Measurements from ENCODE around the gene TEX26. TPM values are rescaled to one million over a fixed set of nuclear protein-coding genes. Genes with fewer than 3 reads are reported as not detected.

Gene TEX26
- total RNA-seq, 1 donor from 2014 or later = not detected

DNA sequence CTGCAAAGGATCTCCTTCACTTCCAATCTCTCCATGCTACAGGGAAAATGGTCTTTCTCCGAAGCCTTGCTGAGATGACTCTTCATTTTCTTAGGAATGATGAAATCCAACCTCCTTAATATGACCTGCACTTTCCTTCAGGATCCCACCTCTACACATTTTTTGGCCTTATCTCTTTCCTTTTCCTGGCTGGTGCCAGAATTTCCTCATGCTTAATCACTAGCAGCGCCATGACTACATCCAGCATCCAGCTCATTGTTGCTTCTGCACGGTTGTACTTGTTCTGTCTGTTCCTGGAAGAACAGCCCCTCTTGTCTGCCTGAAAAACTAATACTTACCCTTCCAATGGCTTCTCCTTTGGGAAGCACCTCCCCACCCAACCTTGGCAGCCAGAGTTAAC lies 68.4 kb downstream of the TEX26 start:
- TF ChIP-seq, protein P1, sequence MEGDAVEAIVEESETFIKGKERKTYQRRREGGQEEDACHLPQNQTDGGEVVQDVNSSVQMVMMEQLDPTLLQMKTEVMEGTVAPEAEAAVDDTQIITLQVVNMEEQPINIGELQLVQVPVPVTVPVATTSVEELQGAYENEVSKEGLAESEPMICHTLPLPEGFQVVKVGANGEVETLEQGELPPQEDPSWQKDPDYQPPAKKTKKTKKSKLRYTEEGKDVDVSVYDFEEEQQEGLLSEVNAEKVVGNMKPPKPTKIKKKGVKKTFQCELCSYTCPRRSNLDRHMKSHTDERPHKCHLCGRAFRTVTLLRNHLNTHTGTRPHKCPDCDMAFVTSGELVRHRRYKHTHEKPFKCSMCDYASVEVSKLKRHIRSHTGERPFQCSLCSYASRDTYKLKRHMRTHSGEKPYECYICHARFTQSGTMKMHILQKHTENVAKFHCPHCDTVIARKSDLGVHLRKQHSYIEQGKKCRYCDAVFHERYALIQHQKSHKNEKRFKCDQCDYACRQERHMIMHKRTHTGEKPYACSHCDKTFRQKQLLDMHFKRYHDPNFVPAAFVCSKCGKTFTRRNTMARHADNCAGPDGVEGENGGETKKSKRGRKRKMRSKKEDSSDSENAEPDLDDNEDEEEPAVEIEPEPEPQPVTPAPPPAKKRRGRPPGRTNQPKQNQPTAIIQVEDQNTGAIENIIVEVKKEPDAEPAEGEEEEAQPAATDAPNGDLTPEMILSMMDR (IDR thresholded peaks at IDR 0.05; ENCODE audit: unreplicated experiment) = no peak
- H3K4me3 Mint-ChIP-seq (ENCODE audit: unreplicated experiment) = no peak overlapping the region
- no peak for DNase-seq (ENCODE audit: low spot score)

DNA sequence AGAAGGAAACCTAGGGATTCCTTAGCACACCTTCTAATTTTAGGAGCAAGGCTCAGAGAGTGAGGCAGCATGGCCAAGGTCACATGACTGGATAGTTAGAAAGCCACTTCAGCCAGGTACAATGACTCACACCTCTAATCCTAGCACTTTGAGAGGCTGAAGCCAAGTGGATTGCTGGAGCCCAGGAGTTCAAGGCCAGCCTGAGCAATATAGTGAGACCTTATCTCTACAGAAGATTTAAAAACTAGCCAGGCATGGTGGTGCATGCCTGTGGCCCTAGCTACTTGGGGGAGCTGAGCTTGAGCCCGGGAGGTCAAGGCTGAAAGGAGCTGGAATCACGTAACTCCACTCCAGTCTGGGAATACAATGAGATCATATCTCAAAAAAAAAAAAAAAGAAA lies 69.2 kb downstream of the TEX26 start:
- H3K4me1 Mint-ChIP-seq (ENCODE audit: unreplicated experiment) = peaks cover 8% of the 10 kb centered on the region
- H3K9me3 Mint-ChIP-seq (ENCODE audit: unreplicated experiment) = no peaks in the 10 kb centered on the region
- H3K27ac Mint-ChIP-seq (ENCODE audit: unreplicated experiment) = no peak overlapping the region
- TF ChIP-seq, protein P1 (IDR thresholded peaks at IDR 0.05; ENCODE audit: unreplicated experiment) = no peak
- no peaks in the 10 kb centered on the region for H3K36me3 Mint-ChIP-seq (ENCODE audit: low read depth, unreplicated experiment)
- H3K27me3 Mint-ChIP-seq (ENCODE audit: unreplicated experiment) = no peaks in the 10 kb centered on the region
- no peak for DNase-seq (ENCODE audit: low spot score)
- no peak overlapping the region for H3K4me3 Mint-ChIP-seq (ENCODE audit: unreplicated experiment)

More for the DNA sequence above, 68.4 kb downstream of the TEX26 start:
- Mint-ChIP-seq H3K4me1 (ENCODE audit: unreplicated experiment) (peaks cover 8% of the 10 kb centered on the region), H3K27me3 (ENCODE audit: unreplicated experiment) (no peaks in the 10 kb centered on the region), H3K9me3 (ENCODE audit: unreplicated experiment) (no peaks in the 10 kb centered on the region), H3K27ac (ENCODE audit: unreplicated experiment) (no peak overlapping the region), H3K36me3 (ENCODE audit: low read depth, unreplicated experiment) (no peaks in the 10 kb centered on the region)

DNA sequence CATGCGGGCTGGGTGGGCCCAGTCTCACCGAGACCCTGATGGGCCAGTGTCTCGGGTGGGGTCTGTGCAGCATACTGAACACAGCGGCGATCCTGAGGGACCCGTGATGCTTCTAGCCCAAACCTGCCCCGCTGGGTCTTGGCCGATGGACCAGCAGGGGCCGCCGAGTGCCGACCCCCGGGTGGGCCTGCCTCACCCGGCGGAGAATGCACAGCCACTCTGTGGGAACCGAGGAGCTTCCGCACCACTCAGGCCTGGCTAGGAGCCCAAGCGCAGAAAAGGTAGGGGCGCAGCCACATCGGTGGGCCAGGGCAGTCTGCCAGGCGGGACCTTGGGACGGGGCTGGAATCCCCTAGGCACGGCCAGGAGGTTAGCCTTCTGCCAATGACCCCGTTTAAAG lies 72.6 kb downstream of the TEX26 start:
- Mint-ChIP-seq H3K27ac (ENCODE audit: unreplicated experiment) (no peak overlapping the region), H3K4me3 (ENCODE audit: unreplicated experiment) (no peak overlapping the region), H3K36me3 (ENCODE audit: low read depth, unreplicated experiment) (no peaks in the 10 kb centered on the region), H3K4me1 (ENCODE audit: unreplicated experiment) (peaks cover 8% of the 10 kb centered on the region), H3K9me3 (ENCODE audit: unreplicated experiment) (no peaks in the 10 kb centered on the region), H3K27me3 (ENCODE audit: unreplicated experiment) (peaks cover 2% of the 10 kb centered on the region)
- TF ChIP-seq, protein P1 (IDR thresholded peaks at IDR 0.05; ENCODE audit: unreplicated experiment) = no peak
- no peak for DNase-seq (ENCODE audit: low spot score)

DNA sequence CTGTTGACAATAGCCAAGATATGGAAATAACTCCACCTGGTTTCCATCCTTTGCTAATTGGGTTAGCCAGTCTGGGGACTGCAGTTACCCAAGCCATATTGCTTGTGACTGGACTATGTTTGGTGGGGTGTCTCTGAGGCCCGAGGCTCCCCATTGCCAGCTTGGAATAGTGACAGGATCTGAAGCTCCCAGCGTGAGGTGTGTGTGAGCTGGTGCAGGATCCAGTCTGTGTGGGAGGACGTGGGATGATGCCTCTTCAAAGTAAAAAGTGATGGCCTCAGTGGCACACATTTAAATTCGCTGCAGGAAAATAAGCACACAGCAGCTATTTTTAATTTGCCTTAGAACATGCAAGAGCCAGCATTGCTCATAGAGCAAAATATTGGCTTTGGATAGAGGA lies 75.0 kb downstream of the TEX26 start:
- Mint-ChIP-seq H3K27ac (ENCODE audit: unreplicated experiment) (no peak overlapping the region), H3K4me1 (ENCODE audit: unreplicated experiment) (peaks cover 4% of the 10 kb centered on the region), H3K4me3 (ENCODE audit: unreplicated experiment) (no peak overlapping the region), H3K9me3 (ENCODE audit: unreplicated experiment) (no peaks in the 10 kb centered on the region), H3K27me3 (ENCODE audit: unreplicated experiment) (peaks cover 4% of the 10 kb centered on the region), H3K36me3 (ENCODE audit: low read depth, unreplicated experiment) (no peaks in the 10 kb centered on the region)
- no peak for DNase-seq (ENCODE audit: low spot score)
- TF ChIP-seq, protein P1 (IDR thresholded peaks at IDR 0.05; ENCODE audit: unreplicated experiment) = no peak

DNA sequence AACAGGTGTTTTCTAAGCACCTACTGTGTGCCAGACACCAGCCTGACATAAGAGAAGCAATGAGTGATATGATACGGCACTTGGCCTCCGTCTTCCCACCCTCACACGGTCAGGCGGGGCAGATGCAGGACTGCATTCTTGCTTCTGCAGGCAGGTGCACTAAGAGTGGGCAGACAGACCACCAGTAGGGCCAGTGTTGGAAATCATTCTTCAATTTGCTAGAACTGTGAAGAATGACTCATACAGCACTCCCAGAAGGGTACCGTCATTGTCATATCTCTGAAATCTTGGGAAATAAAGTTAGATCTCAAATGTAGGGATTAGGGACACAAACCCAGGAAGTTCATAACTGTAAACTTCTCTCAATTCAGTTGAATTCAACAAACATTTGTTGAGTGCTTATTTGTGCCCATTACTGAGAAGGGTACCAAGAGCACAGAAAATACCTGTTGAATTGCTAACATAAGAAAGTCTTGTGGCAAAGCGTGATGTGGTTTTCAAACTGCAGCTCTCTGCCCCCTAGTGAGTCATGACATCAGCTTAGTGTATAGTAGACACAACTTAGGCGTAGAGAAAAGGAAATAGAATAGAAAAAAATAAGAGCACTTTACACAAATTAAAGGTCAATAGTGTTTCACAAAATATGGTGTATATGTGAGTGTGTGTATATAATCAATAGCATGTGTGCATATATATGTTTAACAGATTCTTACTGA lies 76.1 kb downstream of the TEX26 start:
- Mint-ChIP-seq H3K4me1 (ENCODE audit: unreplicated experiment) (peaks cover 4% of the 10 kb centered on the region), H3K27ac (ENCODE audit: unreplicated experiment) (no peak overlapping the region), H3K36me3 (ENCODE audit: low read depth, unreplicated experiment) (no peaks in the 10 kb centered on the region), H3K4me3 (ENCODE audit: unreplicated experiment) (no peak overlapping the region), H3K9me3 (ENCODE audit: unreplicated experiment) (no peaks in the 10 kb centered on the region), H3K27me3 (ENCODE audit: unreplicated experiment) (peaks cover 4% of the 10 kb centered on the region)
- DNase-seq (ENCODE audit: low spot score) = no peak
- TF ChIP-seq, protein P1 (IDR thresholded peaks at IDR 0.05; ENCODE audit: unreplicated experiment) = no peak
